ENCODE data around the gene APBA1.

Gene APBA1

GRCh38 chr9:69655065-69655464 is 17.1 kb downstream of the APBA1 start:
- no peak for DNase-seq

DNA sequence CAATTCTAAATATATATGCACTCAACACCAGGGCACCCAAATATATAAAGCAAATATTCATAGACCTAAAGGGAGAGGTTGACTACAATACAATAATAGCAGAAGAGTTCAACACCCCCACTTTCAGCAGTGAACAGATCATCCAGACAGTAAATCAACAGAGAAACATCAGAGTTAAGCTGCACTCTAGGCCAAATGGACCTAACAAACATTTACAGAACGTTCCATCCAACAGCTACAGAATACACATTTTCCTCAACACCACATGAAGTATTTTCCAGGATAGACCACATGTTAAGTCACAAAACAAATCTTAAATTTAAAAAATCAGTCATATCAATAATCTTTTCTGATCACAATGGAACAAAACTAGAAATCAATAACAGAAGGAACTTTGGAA is 18.9 kb downstream of the APBA1 start:
- DNase-seq: no peak

- no peak for DNase-seq
Measured at GRCh38 chr9:69649566-69650250, 22.5 kb downstream of the APBA1 start.

- no peak for DNase-seq
Measured at GRCh38 chr9:69647804-69648203, 24.4 kb downstream of the APBA1 start.

DNA sequence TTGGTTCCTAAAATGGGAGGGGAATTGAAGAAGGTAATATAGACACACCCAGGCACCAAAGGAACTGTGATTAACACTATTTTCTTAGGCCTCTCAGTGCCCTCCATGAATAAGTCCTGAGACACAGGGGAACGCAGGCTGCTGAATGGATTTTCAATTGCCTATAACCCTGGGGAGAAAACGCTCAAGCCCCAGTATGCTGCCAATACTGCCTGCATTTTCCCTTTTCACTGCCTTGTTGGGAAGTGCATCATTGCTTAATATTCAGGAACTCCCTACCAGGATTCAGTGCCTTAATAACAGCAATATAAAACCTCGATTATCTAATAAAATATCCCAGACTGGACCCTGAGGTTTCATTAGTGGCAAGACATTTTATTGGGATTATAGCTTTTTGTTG is 25.4 kb downstream of the APBA1 start:
- DNase-seq: no peak

DNA sequence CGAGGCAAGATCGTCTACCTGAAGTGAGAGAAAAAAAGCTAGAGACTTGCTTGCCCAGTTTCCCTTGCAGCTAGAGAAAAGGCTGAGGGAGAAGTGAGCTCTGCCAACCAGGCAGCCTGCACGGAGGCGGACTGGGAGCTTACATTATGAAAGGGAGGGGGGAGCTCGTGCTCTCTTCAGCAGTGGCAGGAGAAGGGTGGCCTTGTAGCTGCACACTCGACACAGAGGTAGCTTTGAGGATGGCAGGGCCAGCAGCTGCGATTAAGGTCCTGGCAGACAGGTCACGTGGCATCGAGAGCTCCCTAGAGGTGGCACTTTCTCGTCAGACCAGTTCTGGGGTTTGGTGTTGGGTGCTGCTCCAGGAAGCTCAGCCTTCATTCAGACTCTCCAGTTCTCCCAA is 26.7 kb downstream of the APBA1 start:
- no peak for DNase-seq

- DNase-seq: no peak
Measured at GRCh38 chr9:69643098-69643497, 29.1 kb downstream of the APBA1 start.

GRCh38 chr9:69637817-69638200 is 34.4 kb downstream of the APBA1 start:
- DNase-seq: no peak

- DNase-seq: no peak
Measured at GRCh38 chr9:69637193-69637816, 34.9 kb downstream of the APBA1 start.

DNA sequence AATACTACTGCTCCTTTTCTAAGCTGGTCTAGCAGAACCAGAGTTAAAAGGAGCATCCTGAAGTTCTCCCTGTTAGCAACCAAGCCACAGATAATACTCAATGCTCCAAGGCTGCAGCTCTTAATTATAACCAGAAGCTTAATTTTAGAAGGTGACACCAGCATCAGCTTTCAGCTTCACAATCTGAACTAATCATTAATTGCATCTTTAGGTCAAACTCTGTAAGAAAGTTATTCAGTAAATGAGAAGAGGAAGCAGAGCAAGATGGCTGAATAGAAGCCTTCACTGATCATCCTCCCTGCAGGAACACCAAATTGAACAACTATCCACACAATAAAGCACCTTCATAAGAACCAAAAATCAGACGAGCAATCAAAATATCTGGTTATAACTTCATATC is 38.5 kb downstream of the APBA1 start:
- no peak for DNase-seq

GRCh38 chr9:69632768-69633167 is 39.4 kb downstream of the APBA1 start:
- DNase-seq: no peak

DNA sequence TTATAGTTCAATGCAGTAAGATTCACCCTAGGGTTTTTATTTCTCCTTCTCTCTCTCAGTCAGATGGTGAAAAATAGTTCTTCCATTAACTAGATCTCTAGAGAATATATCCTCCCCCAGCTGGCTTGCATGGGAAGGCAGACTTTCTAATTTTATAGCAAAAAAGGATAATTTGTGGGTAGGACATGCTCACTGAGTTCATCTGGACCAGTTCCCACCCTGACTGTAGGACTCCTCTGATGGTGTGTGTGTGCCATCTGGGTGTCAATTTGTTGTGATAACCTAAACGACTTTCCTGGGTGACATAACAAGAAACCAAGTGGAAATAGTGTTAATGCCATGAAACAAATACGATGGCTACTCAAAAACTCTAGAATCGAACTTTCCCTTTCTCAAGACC is 44.9 kb downstream of the APBA1 start:
- no peak for DNase-seq

GRCh38 chr9:69623276-69623675 is 48.9 kb downstream of the APBA1 start:
- DNase-seq: no peak

GRCh38 chr9:69622676-69623075 is 49.5 kb downstream of the APBA1 start:
- DNase-seq: no peak

DNA sequence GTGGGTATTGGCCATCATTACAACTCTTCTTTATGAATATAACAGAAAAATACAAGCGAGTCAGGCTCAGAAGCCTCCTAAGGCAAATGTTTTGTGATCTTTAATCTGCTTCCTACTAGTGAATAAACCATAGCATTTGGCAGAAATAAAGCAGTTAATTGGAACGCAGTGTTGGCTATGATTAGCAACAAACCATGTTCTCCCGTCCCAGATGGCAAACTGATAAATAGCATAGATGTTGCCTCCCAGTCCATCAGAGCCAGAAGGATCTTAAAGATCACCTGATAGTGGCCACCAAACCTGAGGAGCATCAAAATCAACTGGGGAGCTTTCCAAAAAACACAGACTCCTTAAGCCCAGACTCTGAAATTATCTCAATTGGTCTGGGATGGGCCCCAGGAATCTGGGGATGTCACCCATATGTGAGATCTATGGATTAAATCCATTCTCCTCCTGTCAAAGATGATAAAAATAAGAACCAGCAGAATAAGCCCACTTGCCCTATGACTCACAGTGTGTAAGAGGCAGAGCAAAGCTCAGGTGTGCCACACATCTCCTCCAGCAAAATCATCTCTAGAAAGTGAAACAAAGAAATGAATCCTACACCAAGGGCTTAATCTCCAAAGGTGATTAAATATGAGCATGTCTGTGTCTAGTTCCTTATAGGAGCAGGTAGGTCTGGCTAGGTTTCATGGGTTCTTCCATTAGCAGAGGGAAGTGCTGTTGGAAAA is 50.3 kb downstream of the APBA1 start:
- DNase-seq: no peak

GRCh38 chr9:69620731-69621130 is 51.4 kb downstream of the APBA1 start:
- no peak for DNase-seq

GRCh38 chr9:69619233-69619632 is 52.9 kb downstream of the APBA1 start:
- no peak for DNase-seq

- no peak for DNase-seq
Measured at GRCh38 chr9:69617006-69617405, 55.2 kb downstream of the APBA1 start.

DNA sequence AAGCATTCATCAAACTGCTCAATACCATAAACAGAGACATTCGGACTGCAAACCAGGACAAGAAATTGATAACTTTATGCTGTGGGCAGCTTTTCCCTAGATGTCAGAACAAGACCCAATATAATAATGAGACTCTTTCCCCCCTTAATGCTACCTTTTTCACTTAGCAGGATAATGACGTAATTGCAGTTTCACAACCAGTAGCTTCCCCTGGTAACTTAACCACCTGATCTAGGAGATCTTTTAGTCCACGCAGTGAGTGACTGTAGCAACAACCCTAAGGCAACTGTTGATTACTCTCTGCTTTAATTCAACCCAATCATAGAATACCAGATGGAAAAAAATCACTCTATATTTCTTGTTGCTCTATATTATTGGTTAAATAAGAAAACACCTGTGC is 56.3 kb downstream of the APBA1 start:
- no peak for DNase-seq

- no peak for DNase-seq
Measured at GRCh38 chr9:69611221-69611620, 61.0 kb downstream of the APBA1 start.

GRCh38 chr9:69609156-69609555 is 63.0 kb downstream of the APBA1 start:
- DNase-seq: no peak

- no peak for DNase-seq
Measured at GRCh38 chr9:69606089-69606488, 66.1 kb downstream of the APBA1 start.

GRCh38 chr9:69605406-69605805 is 66.8 kb downstream of the APBA1 start:
- DNase-seq: no peak

DNA sequence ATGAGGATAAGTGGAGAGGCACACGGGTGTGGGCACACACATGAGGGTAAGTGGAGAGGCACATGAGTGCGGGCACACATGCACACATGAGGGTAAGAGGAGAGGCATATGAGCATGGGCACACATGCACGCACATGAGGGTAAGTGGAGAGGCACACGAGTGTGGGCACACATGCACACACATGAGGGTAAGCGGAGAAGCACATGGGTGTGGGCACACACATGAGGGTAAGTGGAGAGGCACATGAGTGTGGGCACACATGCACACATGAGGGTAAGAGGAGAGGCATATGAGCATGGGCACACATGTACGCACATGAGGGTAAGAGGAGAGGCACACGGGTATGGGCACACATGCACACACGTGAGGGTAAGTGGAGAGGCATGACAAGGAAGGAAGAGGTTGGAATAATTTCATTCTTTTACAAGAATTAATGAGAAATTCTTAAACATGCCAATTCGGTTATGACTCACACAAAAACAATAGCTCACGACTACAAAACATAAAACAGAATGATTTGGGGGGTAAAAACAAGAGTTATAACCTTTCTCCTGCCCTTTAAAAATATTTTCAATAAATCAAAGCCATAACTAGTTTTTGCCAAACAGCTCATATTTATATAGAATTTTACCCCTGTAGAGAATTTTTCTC is 67.5 kb downstream of the APBA1 start:
- DNase-seq: no peak

Measured in right forelimb (tissue), 1 donor.